IMR-90 (cell line): Measurements from ENCODE around the gene ACTR5. TPM values are rescaled to one million over a fixed set of nuclear protein-coding genes. Genes with fewer than 3 reads are reported as not detected.
"Not testable (repeated sequence)": the region's sequence is repeated elsewhere in the genome, so short reads cannot be mapped to it uniquely, and the experiment has no call there.

Source experiments
- ATAC-seq: fragments of 200-7000 bp; cut with Tn5 transposase; 2 replicates; pipeline ENCODE4 v1.9.1; 2020; ENCODE audit warnings: low read depth, mild to moderate bottlenecking, moderate library complexity
- BruUV-seq: library from RNA; stranded (reverse); fragments of 400-500 nt; replicated peaks from 2 replicates; lab custom pipeline; 2021; lab: Mats Ljungman, UMichigan
- CTCF ChIA-PET: fragments of 300-600 bp; formaldehyde crosslinking; extraction: SDS; loops from one replicate; lab custom pipeline; 2021; ENCODE audit warnings: antibody characterized with exemption; lab: Yijun Ruan, JAX
- POLR2A ChIA-PET: fragments of 300-600 bp; sonication (Branson Sonifier 250); formaldehyde crosslinking; loops from one replicate; lab custom pipeline; 2022; ENCODE audit warnings: antibody characterized with exemption; ENCODE audit not compliant: unreplicated experiment; lab: Charles Lee
- DNase-seq: peaks from one replicate; pipeline ENCODE4 v3.0.0; 2013
- H2AFZ ChIP-seq: replicated peaks from 2 replicates; pipeline ENCODE3; 2013; ENCODE audit warnings: low read length, mild to moderate bottlenecking; ENCODE audit not compliant: poor library complexity
- H2AK5ac ChIP-seq: 2 replicates; pipeline ENCODE4 v1.6.1; 2013; ENCODE audit warnings: low read depth, low read length, inconsistent platforms
- H2AK9ac ChIP-seq: replicated peaks from 2 replicates; pipeline ENCODE3; 2013; ENCODE audit warnings: mild to moderate bottlenecking, low read depth, low read length, moderate library complexity; ENCODE audit not compliant: poor library complexity
- H2BK120ac ChIP-seq: 2 replicates; pipeline ENCODE4 v1.6.1; 2013; ENCODE audit warnings: low read depth, low read length, inconsistent platforms
- H2BK15ac ChIP-seq: 3 replicates; pipeline ENCODE4 v1.6.1; 2013; ENCODE audit warnings: low read depth, low read length, inconsistent platforms
- H2BK20ac ChIP-seq: 2 replicates; pipeline ENCODE4 v1.6.1; 2013; ENCODE audit warnings: low read depth, mild to moderate bottlenecking, inconsistent platforms, low read length, moderate library complexity
- H2BK5ac ChIP-seq: 2 replicates; pipeline ENCODE4 v1.6.1; 2013; ENCODE audit warnings: mild to moderate bottlenecking, low read depth, low read length, inconsistent platforms; ENCODE audit not compliant: poor library complexity, severe bottlenecking
- H3K14ac ChIP-seq: replicated peaks from 2 replicates; pipeline ENCODE4 v1.6.1; 2013; ENCODE audit warnings: low read depth, low read length, inconsistent platforms
- H3K18ac ChIP-seq: 2 replicates; pipeline ENCODE4 v1.6.1; 2013; ENCODE audit warnings: low read depth, low read length, control low read depth
- H3K23ac ChIP-seq: 2 replicates; pipeline ENCODE4 v1.6.1; 2013; ENCODE audit warnings: low read depth, low read length, inconsistent platforms
- H3K27ac ChIP-seq: 2 replicates; pipeline ENCODE4 v1.5.1; 2013; ENCODE audit warnings: mild to moderate bottlenecking, control low read depth, low read length; ENCODE audit not compliant: insufficient read depth
- H3K27me3 ChIP-seq: 2 replicates; pipeline ENCODE4 v1.6.1; 2013; ENCODE audit warnings: low read length; ENCODE audit not compliant: control insufficient read depth, insufficient read depth
- H3K36me3 ChIP-seq: 2 replicates; pipeline ENCODE4 v1.6.1; 2013; ENCODE audit warnings: low read length, mixed read lengths; ENCODE audit not compliant: control insufficient read depth, insufficient read depth
- H3K4ac ChIP-seq: 2 replicates; pipeline ENCODE4 v1.6.1; 2013; ENCODE audit warnings: low read depth, low read length, inconsistent platforms
- H3K4me1 ChIP-seq: 2 replicates; pipeline ENCODE4 v1.6.1; 2013; ENCODE audit warnings: low read length, mixed read lengths; ENCODE audit not compliant: control insufficient read depth, insufficient read depth
- H3K4me2 ChIP-seq: 2 replicates; pipeline ENCODE4 v1.6.1; 2013; ENCODE audit warnings: low read depth, mild to moderate bottlenecking, control low read depth, low read length, moderate library complexity
- H3K4me3 ChIP-seq: 2 replicates; pipeline ENCODE4 v1.5.1; 2013; ENCODE audit warnings: low read depth, mild to moderate bottlenecking, control low read depth, low read length, moderate library complexity; ENCODE audit not compliant: insufficient read depth
- H3K56ac ChIP-seq: 2 replicates; pipeline ENCODE4 v1.6.1; 2013; ENCODE audit warnings: low read length, inconsistent platforms; ENCODE audit not compliant: insufficient read depth; ENCODE audit errors: extremely low read depth
- H3K79me1 ChIP-seq, 2 experiments: 2 replicates each; pipeline ENCODE4 v1.6.1; 2013; ENCODE audit warnings: low read length in 2 of 2, inconsistent platforms in 1 of 2, low read depth in 1 of 2
- H3K9ac ChIP-seq: 2 replicates; pipeline ENCODE4 v1.6.1; 2013; ENCODE audit warnings: low read depth, low read length, control low read depth
- H3K9me1 ChIP-seq: 2 replicates; pipeline ENCODE4 v1.6.1; 2013; ENCODE audit warnings: low read length, inconsistent platforms; ENCODE audit not compliant: insufficient read depth
- H3K9me3 ChIP-seq: 2 replicates; pipeline ENCODE4 v1.6.1; 2013; ENCODE audit warnings: low read length; ENCODE audit not compliant: control insufficient read depth, insufficient read depth
- H4K20me1 ChIP-seq: 2 replicates; pipeline ENCODE4 v1.6.1; 2013; ENCODE audit warnings: low read length, inconsistent platforms; ENCODE audit not compliant: insufficient read depth
- H4K5ac ChIP-seq: 2 replicates; pipeline ENCODE4 v1.6.1; 2013; ENCODE audit warnings: mild to moderate bottlenecking, low read depth, low read length, control low read depth
- H4K8ac ChIP-seq, 2 experiments: 2 replicates each; pipeline ENCODE4 v1.6.1; 2013; ENCODE audit warnings: low read depth in 2 of 2, low read length in 2 of 2, control low read depth in 1 of 2, inconsistent platforms in 1 of 2
- H4K91ac ChIP-seq: 2 replicates; pipeline ENCODE4 v1.6.1; 2013; ENCODE audit warnings: low read depth, low read length, inconsistent platforms; ENCODE audit not compliant: insufficient read depth
- NFE2L2 ChIP-seq: fragments of 150-350 bp; IDR thresholded peaks from 2 replicates; pipeline ENCODE4 v1.6.1; 2016; ENCODE audit warnings: low read depth, mild to moderate bottlenecking, low read length
- WGBS, 2 experiments: methylation state at CpG; one replicate each; pipeline versions ENCODE4 v1.1.5 to v1.1.7; 2013; ENCODE audit warnings: missing lambda C conversion rate in 2 of 2; ENCODE audit not compliant: insufficient read length in 1 of 2; ENCODE audit errors: extremely low coverage in 2 of 2; 5-methylcytosine and 5-hydroxymethylcytosine counted together
- dilution Hi-C: fragments of 300-500 bp; cut with HindIII; formaldehyde crosslinking; loops from one replicate; pipeline ENCODE4 v1.14.3; 2018; ENCODE audit warnings: low sequenced_read_pairs; ENCODE audit not compliant: unreplicated experiment
- in situ Hi-C: fragments of 300-500 bp; cut with MboI; formaldehyde crosslinking; loops from 3 replicates; pipeline ENCODE4 v1.14.3; 2019; ENCODE audit warnings: low sequenced_read_pairs, inconsistent platforms, mixed read lengths
- intact Hi-C: fragments of 100-400 bp; cut with micrococcal nuclease; formaldehyde crosslinking; loops from 2 replicates; pipeline ENCODE4 v1.10.0; 2022
- polyA plus RNA-seq, 3 experiments: library from polyadenylated mRNA; depleted of rRNA; stranded (reverse); fragments of >200 nt; gene quantifications; 2 replicates each; pipeline ENCODE4 v1.2.3, GENCODE V29; 2012; ENCODE audit warnings: low replicate concordance in 1 of 3
- total RNA-seq: library from RNA; depleted of rRNA; stranded (reverse); fragments of >200 nt; gene quantifications from 2 replicates; pipeline ENCODE4 v1.2.3, GENCODE V29; 2012

ACTR5 gene
- total and polyA plus RNA-seq, 2 of the 4 experiments (the other 2 are of a cell fraction), result 5.9 to 6.6 TPM

- TF ChIP-seq NFE2L2, result no peak
These were observed 64.7 kb downstream of the ACTR5 start (continued) for GRCh38 chr20:38812709-38813573.

- H3K18ac ChIP-seq, H4K8ac ChIP-seq, H3K4me3 ChIP-seq, H3K9ac ChIP-seq, H3K4ac ChIP-seq, in situ Hi-C loops, intact Hi-C loops, H4K20me1 ChIP-seq, H3K4me1 ChIP-seq, POLR2A ChIA-PET, H2AK5ac ChIP-seq, H4K91ac ChIP-seq, H3K9me3 ChIP-seq, H4K5ac ChIP-seq, H3K4me2 ChIP-seq, H3K27ac ChIP-seq, H2BK120ac ChIP-seq, CTCF ChIA-PET, H2BK20ac ChIP-seq, H2BK5ac ChIP-seq, H2AK9ac ChIP-seq, dilution Hi-C loops, H3K79me1 ChIP-seq, ATAC-seq, H3K23ac ChIP-seq, H2BK15ac ChIP-seq, DNase-seq, H3K56ac ChIP-seq, H2AFZ ChIP-seq, H3K14ac ChIP-seq, BruUV-seq, H3K9me1 ChIP-seq, H3K36me3 ChIP-seq: not testable (repeated sequence)
- WGBS, 2 experiments, result 100% methylated on average over 1 of the region's 6 CpGs; no CpG with 5 or more reads in 1 of the 2 experiments
- peaks cover 36% of the 10 kb centered on the region for H3K27me3 ChIP-seq
These were observed 65.3 kb downstream of the ACTR5 start for GRCh38 chr20:38813574-38813962.
